H1 (cell line): ENCODE data around the gene CRY1. TPM values are rescaled to one million over a fixed set of nuclear protein-coding genes. Genes with fewer than 3 reads are reported as not detected.

ENCODE experiments used
- CTCF ChIA-PET: fragments of 300-600 bp; sonication (Branson Sonifier 250); formaldehyde crosslinking; loops from one replicate; lab custom pipeline; 2021; ENCODE audit not compliant: partially characterized antibody; lab: Charles Lee
- POLR2A ChIA-PET: fragments of 300-600 bp; sonication (Branson Sonifier 250); formaldehyde crosslinking; loops from one replicate; lab custom pipeline; 2021; ENCODE audit warnings: inconsistent platforms; ENCODE audit not compliant: partially characterized antibody; lab: Charles Lee
- DNase-seq, 2 experiments: peaks; one replicate each; pipeline versions ENCODE4 v3.0.0 to v3.0.0-alpha.2; 2010 to 2022; ENCODE audit warnings: low spot score in 2 of 2, low read depth in 1 of 2, mixed read lengths in 1 of 2
- FAIRE-seq: peaks from 2 replicates; lab custom pipeline; 2011; peaks lifted over from hg19 to GRCh38; lab: Jason Lieb, UNC
- H2AFZ ChIP-seq: 2 replicates; pipeline ENCODE4 v1.8.1; 2012; ENCODE audit warnings: low read length, inconsistent platforms
- H2AK5ac ChIP-seq: 2 replicates; pipeline ENCODE4 v1.6.1; 2013; ENCODE audit warnings: low read depth, low read length
- H2BK120ac ChIP-seq: replicated peaks from 2 replicates; pipeline ENCODE3; 2013; ENCODE audit warnings: low read depth, low read length, inconsistent platforms
- H2BK12ac ChIP-seq: 2 replicates; pipeline ENCODE4 v1.6.1; 2013; ENCODE audit warnings: low read depth, low read length
- H2BK15ac ChIP-seq: 2 replicates; pipeline ENCODE4 v1.6.1; 2013; ENCODE audit warnings: low read length
- H2BK20ac ChIP-seq: 2 replicates; pipeline ENCODE4 v1.6.1; 2013; ENCODE audit warnings: low read length
- H2BK5ac ChIP-seq: 2 replicates; pipeline ENCODE4 v1.6.1; 2013; ENCODE audit warnings: low read depth, low read length
- H3K14ac ChIP-seq: 2 replicates; pipeline ENCODE4 v1.6.1; 2013; ENCODE audit warnings: inconsistent platforms; ENCODE audit not compliant: insufficient read length
- H3K18ac ChIP-seq: 2 replicates; pipeline ENCODE4 v1.6.1; 2013; ENCODE audit warnings: low read length; ENCODE audit errors: extremely low read depth
- H3K23ac ChIP-seq: 2 replicates; pipeline ENCODE4 v1.6.1; 2013; ENCODE audit warnings: inconsistent platforms; ENCODE audit not compliant: insufficient read length
- H3K23me2 ChIP-seq: 2 replicates; pipeline ENCODE4 v1.6.1; 2013; ENCODE audit warnings: low read depth, low read length
- H3K27ac ChIP-seq: 2 replicates; pipeline ENCODE4 v1.6.1; 2011; ENCODE audit warnings: low read depth, low read length, inconsistent platforms
- H3K27me3 ChIP-seq, 4 experiments: replicated peaks in 1 of 4; 1 replicate in 1 of 4; 2 replicates in 3 of 4; pipeline versions ENCODE4 v1.6.1 to v1.8.1; 2011 to 2013; ENCODE audit warnings: low read length in 3 of 4, mild to moderate bottlenecking in 3 of 4, inconsistent platforms in 2 of 4, mixed read lengths in 2 of 4, moderate library complexity in 1 of 4; ENCODE audit not compliant: control insufficient read depth in 3 of 4, insufficient read depth in 3 of 4; ENCODE audit errors: extremely low read depth in 1 of 4
- H3K36me3 ChIP-seq, 4 experiments: 2 replicates each; pipeline versions ENCODE4 v1.6.1 to v1.8.1; 2011 to 2013; ENCODE audit warnings: mild to moderate bottlenecking in 4 of 4, low read length in 3 of 4, moderate library complexity in 2 of 4, control low read depth in 1 of 4, inconsistent platforms in 1 of 4; ENCODE audit not compliant: insufficient read depth in 4 of 4, control insufficient read depth in 2 of 4
- H3K4ac ChIP-seq: replicated peaks from 2 replicates; pipeline ENCODE3; 2013; ENCODE audit warnings: low read length, low read depth, mixed read lengths, inconsistent platforms; ENCODE audit not compliant: insufficient read length
- H3K4me1 ChIP-seq, 4 experiments: replicated peaks in 1 of 4; 1 replicate in 1 of 4; 2 replicates in 3 of 4; pipeline versions ENCODE4 v1.6.1 to v1.8.1; 2011 to 2013; ENCODE audit warnings: low read length in 3 of 4, inconsistent platforms in 2 of 4, mixed read lengths in 1 of 4; ENCODE audit not compliant: insufficient read depth in 4 of 4, control insufficient read depth in 3 of 4
- H3K4me2 ChIP-seq, 2 experiments: 2 replicates each; pipeline versions ENCODE4 v1.6.1 to v1.8.1; 2011 to 2013; ENCODE audit warnings: low read depth in 2 of 2, low read length in 2 of 2, control low read depth in 1 of 2, inconsistent platforms in 1 of 2, mild to moderate bottlenecking in 1 of 2; ENCODE audit not compliant: insufficient read depth in 1 of 2
- H3K4me3 ChIP-seq, 4 experiments: fragments of 200-600, 300-600 bp in 1 of 4; sonication (generic), shearing (Covaris generic), sonication (Bioruptor Twin) in 1 of 4; 2 replicates each; pipeline versions ENCODE4 v1.5.1 to v1.8.1; 2011 to 2016; ENCODE audit warnings: low read length in 4 of 4, low read depth in 3 of 4, control low read depth in 2 of 4, inconsistent platforms in 2 of 4, mild to moderate bottlenecking in 2 of 4, mixed read lengths in 1 of 4, moderate library complexity in 1 of 4; ENCODE audit not compliant: insufficient read depth in 2 of 4; ENCODE audit errors: extremely low read depth in 1 of 4
- H3K56ac ChIP-seq: replicated peaks from 2 replicates; pipeline ENCODE3; 2013; ENCODE audit warnings: low read depth, mild to moderate bottlenecking, mixed read lengths, low read length, inconsistent platforms; ENCODE audit not compliant: insufficient read length
- H3K79me1 ChIP-seq: 2 replicates; pipeline ENCODE4 v1.6.1; 2013; ENCODE audit warnings: low read depth, low read length, control low read depth
- H3K79me2 ChIP-seq, 2 experiments: 2 replicates each; pipeline versions ENCODE4 v1.6.1 to v1.8.1; 2012 to 2013; ENCODE audit warnings: low read length in 2 of 2, mild to moderate bottlenecking in 2 of 2, inconsistent platforms in 1 of 2; ENCODE audit not compliant: insufficient read depth in 2 of 2, control insufficient read depth in 1 of 2
- H3K9ac ChIP-seq, 4 experiments: replicated peaks in 1 of 4; 1 replicate in 1 of 4; 2 replicates in 3 of 4; pipeline versions ENCODE4 v1.6.1 to v1.8.1; 2011 to 2013; ENCODE audit warnings: low read depth in 3 of 4, low read length in 3 of 4, control low read depth in 2 of 4, mild to moderate bottlenecking in 2 of 4, moderate library complexity in 2 of 4, inconsistent platforms in 1 of 4; ENCODE audit errors: extremely low read depth in 1 of 4
- H3K9me3 ChIP-seq, 2 experiments: 2 replicates each; pipeline versions ENCODE4 v1.6.1 to v1.8.1; 2012 to 2013; ENCODE audit warnings: mild to moderate bottlenecking in 2 of 2, moderate library complexity in 2 of 2, control low read depth in 1 of 2, inconsistent platforms in 1 of 2, low read depth in 1 of 2, low read length in 1 of 2, mixed read lengths in 1 of 2; ENCODE audit not compliant: insufficient read depth in 2 of 2
- H4K20me1 ChIP-seq, 2 experiments: replicated peaks in 1 of 2; 2 replicates each; pipeline versions ENCODE3 to v1.8.1; 2011 to 2013; ENCODE audit warnings: inconsistent platforms in 2 of 2, low read length in 2 of 2, mild to moderate bottlenecking in 1 of 2; ENCODE audit not compliant: insufficient read depth in 2 of 2, control insufficient read depth in 1 of 2
- H4K5ac ChIP-seq: 2 replicates; pipeline ENCODE4 v1.6.1; 2013; ENCODE audit warnings: low read length, low read depth, mixed read lengths, inconsistent platforms; ENCODE audit not compliant: insufficient read length
- H4K8ac ChIP-seq: 2 replicates; pipeline ENCODE4 v1.8.0; 2013; ENCODE audit warnings: mild to moderate bottlenecking, moderate library complexity, low read length, inconsistent platforms; ENCODE audit not compliant: insufficient read depth; ENCODE audit errors: extremely low read depth
- H4K91ac ChIP-seq: replicated peaks from 2 replicates; pipeline ENCODE3; 2013; ENCODE audit warnings: low read length, mixed read lengths, inconsistent platforms; ENCODE audit not compliant: insufficient read length
- BCL11A ChIP-seq, 2 experiments: IDR thresholded peaks; one replicate each; pipeline ENCODE4 v1.6.1; 2011; ENCODE audit warnings: low read depth in 2 of 2, low read length in 2 of 2, mild to moderate bottlenecking in 2 of 2
- CTBP2 ChIP-seq: IDR thresholded peaks from 2 replicates; pipeline ENCODE4 v1.7.0; 2011; ENCODE audit warnings: borderline replicate concordance, mild to moderate bottlenecking, moderate library complexity, mixed read lengths, low read length; ENCODE audit not compliant: insufficient read depth, insufficient read length
- HDAC2 ChIP-seq, 2 experiments: fragments of 300-600 bp in 1 of 2; sonication (generic) in 1 of 2; IDR thresholded peaks; 2 replicates each; pipeline ENCODE4 v1.6.1; 2011 to 2012; ENCODE audit warnings: low read depth in 2 of 2, low read length in 2 of 2, mild to moderate bottlenecking in 2 of 2, moderate library complexity in 2 of 2, borderline replicate concordance in 1 of 2, inconsistent platforms in 1 of 2
- KDM4A ChIP-seq: IDR thresholded peaks from one replicate; pipeline ENCODE4 v1.7.1; 2012; ENCODE audit warnings: low read depth, mild to moderate bottlenecking, moderate library complexity, low read length, inconsistent platforms; ENCODE audit not compliant: severe bottlenecking
- KDM5A ChIP-seq: fragments of 200-600 bp; IDR thresholded peaks from 2 replicates; pipeline ENCODE4 v1.7.1; 2012; ENCODE audit warnings: mild to moderate bottlenecking, low read length, inconsistent platforms, mixed read lengths
- RAD21 ChIP-seq, 2 experiments: IDR thresholded peaks in 1 of 2; conservative IDR thresholded peaks in 1 of 2; 2 replicates each; pipeline ENCODE4 v1.6.1; 2011; ENCODE audit warnings: low read depth in 2 of 2, low read length in 2 of 2, improper control_type of control experiment in 1 of 2, inconsistent platforms in 1 of 2, mild to moderate bottlenecking in 1 of 2, moderate library complexity in 1 of 2
- SP1 ChIP-seq: IDR thresholded peaks from 2 replicates; pipeline ENCODE4 v1.6.1; 2011; ENCODE audit warnings: low read depth, low read length
- WGBS, 2 experiments: shearing (Covaris generic) in 1 of 2; methylation state at CpG; one replicate each; pipeline versions ENCODE4 v1.1.6 to v1.1.7; 2013 to 2015; ENCODE audit warnings: low lambda C conversion rate in 2 of 2, mixed read lengths in 2 of 2, inconsistent platforms in 1 of 2, low coverage in 1 of 2, missing lambda C conversion rate in 1 of 2; ENCODE audit not compliant: insufficient replicate concordance in 2 of 2, insufficient coverage in 1 of 2, insufficient read length in 1 of 2; ENCODE audit errors: extremely low coverage in 1 of 2, missing lambda C conversion rate in 1 of 2; 5-methylcytosine and 5-hydroxymethylcytosine counted together
- polyA plus RNA-seq, 7 experiments: library from polyadenylated mRNA; depleted of rRNA in 3 of 7; stranded (reverse) in 5 of 7; unstranded in 2 of 7; fragments of >200 nt in 5 of 7; fragments of 200-250 nt in 2 of 7; gene quantifications; 1 replicate in 5 of 7; 2 replicates in 1 of 7; 4 replicates in 1 of 7; pipeline versions ENCODE4 v1.2.1 to v1.2.3, GENCODE V29; 2011 to 2013; ENCODE audit warnings: missing spikeins in 2 of 7, mixed read lengths in 2 of 7
- total RNA-seq: library from RNA; stranded (reverse); fragmentation: NEBNext Ultra II Directional; extraction: Animal tissue kit (Norgen Biotek cat#: 25700); gene quantifications from 2 replicates; pipeline ENCODE4 v1.2.1, GENCODE V29; 2021
- TF ChIP-seq, protein P1 (sequence below): IDR thresholded peaks from 2 replicates; pipeline ENCODE4 v1.6.1; 2012; ENCODE audit warnings: low read length, inconsistent platforms

The CRY1 gene
- total and polyA plus RNA-seq, 2 of the 8 experiments (the other 6 are each of a cell fraction or from before 2014, with no cell fraction given), result 13.6 to 25.1 TPM

DNA sequence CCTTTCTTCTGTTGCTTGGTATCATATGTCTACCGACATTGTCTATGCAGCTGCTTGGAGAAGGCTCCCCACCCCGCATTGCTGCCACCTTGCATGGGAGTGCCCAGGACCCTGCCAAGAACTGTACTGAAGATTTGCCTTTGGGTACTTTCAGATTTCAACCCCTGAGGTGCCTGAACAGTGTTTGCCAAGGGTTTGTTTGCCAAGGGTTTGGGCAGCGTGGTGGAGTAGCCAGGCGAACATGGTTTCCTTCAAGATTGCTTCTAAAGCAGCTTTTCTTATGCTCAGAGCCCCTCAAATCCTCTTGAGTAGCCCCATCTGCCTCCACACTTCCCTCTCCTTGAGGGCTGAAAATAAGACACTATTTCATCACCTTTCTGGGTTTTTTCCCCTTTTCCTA, 25.3 kb upstream of the CRY1 start:
- H3K23me2 ChIP-seq, result no peaks in the 10 kb centered on the region

More for the DNA sequence above, 25.3 kb upstream of the CRY1 start:
- Histone ChIP-seq H3K4me1 (peaks cover 0 to 4% (median 1%) of the 10 kb centered on the region in 4 experiments; a peak in 4 of 7 replicates), H3K4me2 (no peak overlapping the region), H3K4ac (no peak overlapping the region), H3K4me3 (no peak overlapping the region), H2BK15ac (no peak overlapping the region), H3K36me3 (no peaks in the 10 kb centered on the region), H4K5ac (no peak overlapping the region), H3K23ac (no peak overlapping the region), H4K8ac (no peak overlapping the region), H2BK20ac (no peak overlapping the region), H2BK5ac (no peak overlapping the region), H3K18ac (no peak overlapping the region), H4K20me1 (no peaks in the 10 kb centered on the region), H2BK12ac (no peak overlapping the region), H2AK5ac (no peak overlapping the region), H3K79me2 (no peaks in the 10 kb centered on the region), H3K79me1 (no peaks in the 10 kb centered on the region), H3K56ac (no peak overlapping the region), H3K14ac (no peak overlapping the region), H4K91ac (no peak overlapping the region), H3K9me3 (no peaks in the 10 kb centered on the region), H3K9ac (no peak overlapping the region), H3K27me3 (no peaks in the 10 kb centered on the region), H2AFZ (0 out of 2 replicates have a peak overlapping the region, but pooled peaks have one; percentile 30), H2BK120ac (no peak overlapping the region), H3K27ac (no peak overlapping the region)
- ChIA-PET POLR2A (interaction anchor here (1.3 kb wide), 1 partner anchor 13 kb away, joined by 3 read pairs; no protein-coding TSS in a partner anchor), CTCF (interaction anchor here (0.5 to 9.2 kb wide), 4 partner anchors 12 to 85 kb away, joined by 3 to 77 read pairs (median 10); no protein-coding TSS in a partner anchor)
- DNase-seq (no peak), FAIRE-seq (no peak)
- TF ChIP-seq HDAC2 (IDR thresholded peaks at IDR 0.05; ENCODE audit: borderline replicate concordance in 1 of 2, low read depth in 2 of 2, low read length in 2 of 2) (no peak), KDM4A (no peak), BCL11A (IDR thresholded peaks at IDR 0.05; ENCODE audit: low read depth in 2 of 2, low read length in 2 of 2) (no peak), RAD21 (IDR thresholded peaks at IDR 0.05 in 1 of 2, conservative IDR thresholded peaks at IDR 0.05 in 1 of 2; ENCODE audit: low read depth in 2 of 2, low read length in 2 of 2) (no peak), CTBP2 (no peak), KDM5A (no peak), SP1 (no peak)
- TF ChIP-seq, protein P1, sequence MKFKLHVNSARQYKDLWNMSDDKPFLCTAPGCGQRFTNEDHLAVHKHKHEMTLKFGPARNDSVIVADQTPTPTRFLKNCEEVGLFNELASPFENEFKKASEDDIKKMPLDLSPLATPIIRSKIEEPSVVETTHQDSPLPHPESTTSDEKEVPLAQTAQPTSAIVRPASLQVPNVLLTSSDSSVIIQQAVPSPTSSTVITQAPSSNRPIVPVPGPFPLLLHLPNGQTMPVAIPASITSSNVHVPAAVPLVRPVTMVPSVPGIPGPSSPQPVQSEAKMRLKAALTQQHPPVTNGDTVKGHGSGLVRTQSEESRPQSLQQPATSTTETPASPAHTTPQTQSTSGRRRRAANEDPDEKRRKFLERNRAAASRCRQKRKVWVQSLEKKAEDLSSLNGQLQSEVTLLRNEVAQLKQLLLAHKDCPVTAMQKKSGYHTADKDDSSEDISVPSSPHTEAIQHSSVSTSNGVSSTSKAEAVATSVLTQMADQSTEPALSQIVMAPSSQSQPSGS, result no peak
- WGBS, 2 experiments, result 89% methylated on average over 4 of the region's 4 CpGs; no CpG with 5 or more reads in 1 of the 2 experiments
